Lung (tissue), 12 donors: ENCODE data around the gene KRT13. TPM values are rescaled to one million over a fixed set of nuclear protein-coding genes. Genes with fewer than 3 reads are reported as not detected.

Source experiments
- ATAC-seq: fragments of 200-7000 bp; cut with Tn5 transposase; one replicate; pipeline ENCODE4 v1.9.1; 2020; ENCODE audit warnings: moderate number of reproducible peaks; ENCODE audit not compliant: insufficient read depth, low FRiP score
- DNase-seq, 3 donors: peaks; one replicate each; pipeline ENCODE4 v3.0.0-alpha.2; 2013 to 2017
- H3K27ac ChIP-seq, 2 donors: one replicate each; pipeline ENCODE4 v1.5.1; 2013; ENCODE audit warnings: mild to moderate bottlenecking in 2 of 2, moderate library complexity in 2 of 2, control low read depth in 1 of 2, inconsistent platforms in 1 of 2, low read depth in 1 of 2, low read length in 1 of 2
- H3K27me3 ChIP-seq, 3 donors: one replicate each; pipeline ENCODE4 v1.5.1; 2013; ENCODE audit warnings: low read length in 2 of 3; ENCODE audit not compliant: control insufficient read depth in 3 of 3, insufficient read depth in 3 of 3
- H3K36me3 ChIP-seq, 4 donors: one replicate each; pipeline ENCODE4 v1.5.1; 2013; ENCODE audit warnings: low read length in 4 of 4, mild to moderate bottlenecking in 1 of 4, moderate library complexity in 1 of 4; ENCODE audit not compliant: control insufficient read depth in 4 of 4, insufficient read depth in 4 of 4
- H3K4me1 ChIP-seq, 5 donors: one replicate each; pipeline ENCODE4 v1.5.1; 2013; ENCODE audit warnings: low read length in 5 of 5, mild to moderate bottlenecking in 2 of 5, moderate library complexity in 1 of 5; ENCODE audit not compliant: control insufficient read depth in 5 of 5, insufficient read depth in 5 of 5
- H3K4me3 ChIP-seq: one replicate; pipeline ENCODE4 v1.5.1; 2013; ENCODE audit warnings: mild to moderate bottlenecking, control low read depth, moderate library complexity
- H3K9ac ChIP-seq, 2 donors: one replicate each; pipeline ENCODE4 v1.5.1; 2013; ENCODE audit warnings: low read length in 2 of 2, control low read depth in 1 of 2; ENCODE audit not compliant: insufficient read depth in 1 of 2
- H3K9me3 ChIP-seq, 4 donors: one replicate each; pipeline ENCODE4 v1.5.1; 2013; ENCODE audit warnings: low read length in 3 of 4, mild to moderate bottlenecking in 1 of 4, moderate library complexity in 1 of 4; ENCODE audit not compliant: control insufficient read depth in 4 of 4, insufficient read depth in 3 of 4
- WGBS, 2 donors: extraction: QIAGEN DNeasy Blood & Tissue Kit; methylation state at CpG; one replicate each; pipeline ENCODE4 v1.1.7; 2013; 5-methylcytosine and 5-hydroxymethylcytosine counted together
- polyA plus RNA-seq, 2 donors: library from polyadenylated mRNA; stranded (reverse); fragments of 200-250 nt; gene quantifications; one replicate each; pipeline ENCODE4 v1.2.1, GENCODE V29; 2013
- total RNA-seq, 2 donors: library from RNA; depleted of rRNA in 1 of 2; stranded (reverse); fragments of >200 nt in 1 of 2; gene quantifications; one replicate each; pipeline ENCODE4 v1.2.1, GENCODE V29; 2014 to 2021
- TF ChIP-seq, protein P1 (sequence below): IDR thresholded peaks from 2 replicates; pipeline ENCODE4 v1.5.1; 2012; ENCODE audit warnings: mild to moderate bottlenecking; ENCODE audit errors: control extremely low read depth, extremely low read depth
- donor health status: control.
- donor health status: control.
- donor health status: Bipolar disorder and iron deficiency.
- donor health status: healthy.
- donor health status: DM: yes; HTN: yes; CAD: no.

The KRT13 gene
- total and polyA plus RNA-seq, 4 donors, result 4.0 to 16.1 (median 9.8) TPM

DNA sequence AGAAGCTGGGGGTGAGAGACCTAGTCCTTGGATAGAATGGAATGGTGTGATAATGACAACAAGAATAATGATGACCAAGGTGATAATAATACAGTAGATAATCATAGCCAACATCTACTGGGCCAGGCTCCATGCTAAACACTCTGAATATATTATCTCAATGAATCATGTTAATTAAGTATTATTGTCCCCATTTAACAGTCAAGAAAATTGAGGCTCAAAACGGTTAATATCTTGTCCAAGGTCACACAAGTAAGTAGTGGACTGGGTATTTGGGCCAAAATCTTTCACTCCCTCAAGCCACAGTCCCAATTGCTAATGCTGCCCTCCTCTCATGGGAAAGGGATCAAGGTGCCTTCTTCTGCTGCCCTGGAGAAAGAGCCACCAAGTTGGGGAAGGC, 26.6 kb upstream of the KRT13 start:
- peaks cover 0 to 27% (median 22%) of the 10 kb centered on the region in 3 donors for H3K27me3 ChIP-seq
- TF ChIP-seq, protein P1, sequence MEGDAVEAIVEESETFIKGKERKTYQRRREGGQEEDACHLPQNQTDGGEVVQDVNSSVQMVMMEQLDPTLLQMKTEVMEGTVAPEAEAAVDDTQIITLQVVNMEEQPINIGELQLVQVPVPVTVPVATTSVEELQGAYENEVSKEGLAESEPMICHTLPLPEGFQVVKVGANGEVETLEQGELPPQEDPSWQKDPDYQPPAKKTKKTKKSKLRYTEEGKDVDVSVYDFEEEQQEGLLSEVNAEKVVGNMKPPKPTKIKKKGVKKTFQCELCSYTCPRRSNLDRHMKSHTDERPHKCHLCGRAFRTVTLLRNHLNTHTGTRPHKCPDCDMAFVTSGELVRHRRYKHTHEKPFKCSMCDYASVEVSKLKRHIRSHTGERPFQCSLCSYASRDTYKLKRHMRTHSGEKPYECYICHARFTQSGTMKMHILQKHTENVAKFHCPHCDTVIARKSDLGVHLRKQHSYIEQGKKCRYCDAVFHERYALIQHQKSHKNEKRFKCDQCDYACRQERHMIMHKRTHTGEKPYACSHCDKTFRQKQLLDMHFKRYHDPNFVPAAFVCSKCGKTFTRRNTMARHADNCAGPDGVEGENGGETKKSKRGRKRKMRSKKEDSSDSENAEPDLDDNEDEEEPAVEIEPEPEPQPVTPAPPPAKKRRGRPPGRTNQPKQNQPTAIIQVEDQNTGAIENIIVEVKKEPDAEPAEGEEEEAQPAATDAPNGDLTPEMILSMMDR, result no peak
- ATAC-seq (no peak), DNase-seq (no peak)
- H3K36me3 ChIP-seq, result no peaks in the 10 kb centered on the region
- WGBS, 2 donors, result 66 to 71% methylated on average over 1 of the region's 1 CpG
- H3K4me3 ChIP-seq, result no peak overlapping the region
- H3K9ac ChIP-seq, result no peak overlapping the region
- peaks cover 0 to 2% (median 0%) of the 10 kb centered on the region in 4 donors for H3K9me3 ChIP-seq
- peak overlapping the region in 1 of 2 donors; percentile 54 for H3K27ac ChIP-seq
- H3K4me1 ChIP-seq, result peaks cover 0 to 3% (median 0%) of the 10 kb centered on the region in 5 donors

DNA sequence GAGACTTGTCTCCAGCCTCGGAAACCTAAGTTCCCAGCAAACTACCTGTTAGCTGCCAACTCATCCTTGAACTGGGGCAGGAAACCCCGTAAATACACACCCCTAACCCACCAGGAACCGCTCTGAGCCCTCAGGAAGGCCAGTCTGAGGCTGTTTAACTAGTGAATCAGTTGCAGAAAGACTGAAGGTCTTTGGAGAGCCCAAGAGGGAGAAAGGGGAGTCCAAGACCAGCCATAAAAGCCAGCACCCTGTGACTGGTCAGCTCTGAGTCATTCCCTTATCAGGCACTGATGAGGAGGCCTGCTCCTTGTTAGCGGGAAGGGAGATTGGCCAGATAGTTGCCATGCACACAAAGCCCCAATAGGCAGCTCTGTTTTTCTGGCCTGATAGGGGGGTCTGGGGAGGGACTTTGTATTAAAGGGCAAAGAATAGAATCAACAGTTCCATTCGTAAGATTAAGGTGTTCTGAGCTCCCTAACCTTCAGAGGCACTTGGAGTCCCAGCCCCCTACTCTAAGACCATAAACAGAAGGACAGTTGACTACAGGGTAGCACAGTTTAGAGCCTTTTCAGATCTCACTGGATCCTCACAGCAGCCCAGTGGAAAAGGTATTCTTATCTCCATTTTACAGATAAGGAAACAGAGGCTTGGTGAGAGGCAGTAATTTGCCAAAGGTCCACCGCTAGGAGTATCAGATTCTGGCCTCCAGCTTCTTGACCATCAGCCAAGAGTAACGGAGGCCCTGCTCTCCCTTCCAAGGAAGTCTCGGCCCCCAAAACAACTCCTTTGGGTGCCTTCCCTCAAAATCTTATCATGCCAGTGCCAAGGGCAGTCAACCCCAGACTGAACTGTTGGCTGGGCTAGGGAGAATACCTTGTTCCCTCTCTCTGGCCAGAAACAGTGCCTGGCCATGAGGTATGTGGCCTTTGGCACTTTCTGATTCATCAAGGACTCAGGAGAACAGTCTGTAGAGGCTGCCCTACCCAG, 24.9 kb upstream of the KRT13 start:
- H3K4me3 ChIP-seq, result no peak overlapping the region
- H3K9ac ChIP-seq, result no peak overlapping the region
- H3K9me3 ChIP-seq, result peaks cover 0 to 2% (median 0%) of the 10 kb centered on the region in 4 donors
- TF ChIP-seq, protein P1, result no peak
- H3K36me3 ChIP-seq, result no peaks in the 10 kb centered on the region
- peaks cover 0 to 3% (median 0%) of the 10 kb centered on the region in 5 donors for H3K4me1 ChIP-seq
- H3K27ac ChIP-seq, result peak overlapping the region in 1 of 2 donors; percentile 46
- DNase-seq, result peak in 1 of 3 donors; percentile 28
- WGBS, 2 donors, result 68 to 81% methylated on average over 8 of the region's 8 CpGs
- ATAC-seq, result peak; percentile 28
- H3K27me3 ChIP-seq, result peaks cover 0 to 28% (median 27%) of the 10 kb centered on the region in 3 donors

DNA sequence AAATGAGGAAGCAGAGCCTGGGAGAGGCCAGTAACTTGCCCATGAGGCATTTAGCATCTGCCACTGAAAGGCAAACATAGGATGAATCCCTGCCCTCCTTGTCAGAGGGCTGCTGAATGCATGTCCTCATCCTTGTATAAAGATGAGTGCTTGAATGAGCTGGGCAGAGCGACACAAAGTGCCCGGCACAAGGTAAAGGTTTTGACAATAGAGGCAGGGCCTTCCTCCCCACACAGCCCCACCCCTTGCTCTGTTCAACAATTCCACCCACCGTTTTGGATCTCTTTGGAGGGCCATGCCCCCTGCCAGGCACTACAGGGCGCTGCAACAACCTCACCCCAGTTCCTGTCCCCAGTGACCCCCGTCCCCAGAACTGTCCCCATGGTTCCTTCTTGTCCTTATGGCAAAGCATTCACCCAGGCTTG, 24.1 kb upstream of the KRT13 start:
- no peak overlapping the region for H3K9ac ChIP-seq
- TF ChIP-seq, protein P1, result no peak
- no peak for DNase-seq
- 59 to 67% methylated on average over 5 of the region's 5 CpGs for WGBS, 2 donors
- no peaks in the 10 kb centered on the region for H3K36me3 ChIP-seq
- H3K27me3 ChIP-seq, result peaks cover 0 to 28% (median 27%) of the 10 kb centered on the region in 3 donors
- peak overlapping the region in 1 of 2 donors; percentile 65 for H3K27ac ChIP-seq
- peaks cover 0 to 3% (median 0%) of the 10 kb centered on the region in 5 donors for H3K4me1 ChIP-seq
- ATAC-seq, result no peak
- H3K9me3 ChIP-seq, result peaks cover 0 to 4% (median 0%) of the 10 kb centered on the region in 4 donors
- no peak overlapping the region for H3K4me3 ChIP-seq
